HepG2 (cell line): Measurements from ENCODE around the gene HMX1. TPM values are rescaled to one million over a fixed set of nuclear protein-coding genes. Genes with fewer than 3 reads are reported as not detected.

Experiments
- ATAC-seq: fragments of 200-7000 bp; cut with Tn5 transposase; 3 replicates; pipeline ENCODE4 v1.9.1; 2020; ENCODE audit warnings: mild to moderate bottlenecking, moderate library complexity
- BruUV-seq: library from RNA; stranded (reverse); fragments of 400-500 nt; replicated peaks from 2 replicates; lab custom pipeline; 2021; lab: Mats Ljungman, UMichigan
- CTCF ChIA-PET: fragments of 300-600 bp; formaldehyde crosslinking; extraction: SDS; loops from one replicate; lab custom pipeline; 2021; ENCODE audit warnings: low total read pairs, inconsistent platforms, low intra/inter-chr PET ratio; lab: Yijun Ruan, JAX
- POLR2A ChIA-PET: fragments of 350-600 bp; sonication (Branson Sonifier 250); formaldehyde crosslinking; loops from one replicate; lab custom pipeline; 2020; ENCODE audit warnings: antibody characterized with exemption, inconsistent platforms; lab: Yijun Ruan, JAX
- DNase-seq: peaks from one replicate; pipeline ENCODE4 v3.0.0-alpha.2; 2015; ENCODE audit warnings: low spot score
- FAIRE-seq: peaks from 3 replicates; lab custom pipeline; 2011; peaks lifted over from hg19 to GRCh38; lab: Jason Lieb, UNC
- H2AFZ ChIP-seq: one replicate; pipeline ENCODE4 v1.6.1; 2011; ENCODE audit warnings: low read length, inconsistent platforms
- H3K27ac ChIP-seq: fragments of 300-600 bp; 3 replicates; pipeline ENCODE4 v1.8.0; 2011; ENCODE audit warnings: mixed run types, mild to moderate bottlenecking, mixed read lengths, low read length, inconsistent platforms; ENCODE audit not compliant: insufficient read depth; ENCODE audit errors: extremely low read length
- H3K27me3 ChIP-seq, 2 experiments: fragments of 200-600 bp in 1 of 2; 2 replicates in 1 of 2; 3 replicates in 1 of 2; pipeline versions ENCODE4 v1.6.0 to v1.8.0; 2011; ENCODE audit warnings: low read length in 2 of 2, mild to moderate bottlenecking in 2 of 2, moderate library complexity in 2 of 2, inconsistent platforms in 1 of 2; ENCODE audit not compliant: insufficient read depth in 2 of 2, control insufficient read depth in 1 of 2
- H3K36me3 ChIP-seq, 2 experiments: fragments of 200-600 bp in 1 of 2; replicated peaks in 1 of 2; 2 replicates in 1 of 2; 3 replicates in 1 of 2; pipeline versions ENCODE4 v1.5.1 to v1.8.0; 2011; ENCODE audit warnings: low read length in 2 of 2, inconsistent platforms in 1 of 2; ENCODE audit not compliant: insufficient read depth in 2 of 2, control insufficient read depth in 1 of 2
- H3K4me1 ChIP-seq: 2 replicates; pipeline ENCODE4 v1.5.1; 2012; ENCODE audit warnings: low read length, inconsistent platforms; ENCODE audit not compliant: insufficient read depth
- H3K4me2 ChIP-seq: 2 replicates; pipeline ENCODE4 v1.6.0; 2011; ENCODE audit warnings: low read depth, low read length, inconsistent platforms
- H3K4me3 ChIP-seq, 3 experiments: fragments of 200-600 bp in 1 of 3; sonication (generic), shearing (Covaris generic) in 1 of 3; replicated peaks in 1 of 3; 2 replicates each; pipeline ENCODE4 v1.5.1; 2011 to 2016; ENCODE audit warnings: low read length in 3 of 3, inconsistent platforms in 2 of 3, low read depth in 2 of 3, mild to moderate bottlenecking in 2 of 3, control low read depth in 1 of 3, mixed read lengths in 1 of 3; ENCODE audit not compliant: insufficient read depth in 1 of 3
- H3K79me2 ChIP-seq: one replicate; pipeline ENCODE4 v1.6.1; 2011; ENCODE audit warnings: low read length, inconsistent platforms; ENCODE audit not compliant: insufficient read depth
- H3K9ac ChIP-seq: 2 replicates; pipeline ENCODE4 v1.6.0; 2011; ENCODE audit warnings: mild to moderate bottlenecking, low read depth, low read length, inconsistent platforms; ENCODE audit not compliant: insufficient read depth
- H3K9me3 ChIP-seq: 2 replicates; pipeline ENCODE4 v1.5.1; 2012; ENCODE audit warnings: mild to moderate bottlenecking, low read length
- H4K20me1 ChIP-seq: 2 replicates; pipeline ENCODE4 v1.6.0; 2011; ENCODE audit warnings: inconsistent platforms, mild to moderate bottlenecking, low read length, moderate library complexity; ENCODE audit not compliant: insufficient read depth
- BRF2 ChIP-seq: sonication (generic); formaldehyde crosslinking; IDR thresholded peaks from 2 replicates; pipeline ENCODE4 v1.8.1; 2022; ENCODE audit warnings: mild to moderate bottlenecking, missing genetic modification reagents
- CENPBD1 ChIP-seq: sonication (generic); formaldehyde crosslinking; IDR thresholded peaks from 2 replicates; pipeline ENCODE4 v1.8.0; 2022; ENCODE audit warnings: missing genetic modification reagents, low read depth, mild to moderate bottlenecking, borderline replicate concordance
- CTCF ChIP-seq: sonication (generic); formaldehyde crosslinking; IDR thresholded peaks from 2 replicates; pipeline ENCODE4 v1.5.0; 2020; ENCODE audit warnings: mild to moderate bottlenecking, missing genetic modification reagents, moderate library complexity
- E2F5 ChIP-seq: sonication (generic); formaldehyde crosslinking; conservative IDR thresholded peaks from 2 replicates; pipeline ENCODE4 v1.4.0; 2020; ENCODE audit warnings: missing genetic modification reagents
- GZF1 ChIP-seq: sonication (generic); formaldehyde crosslinking; IDR thresholded peaks from 2 replicates; pipeline ENCODE4 v1.5.1; 2020; ENCODE audit warnings: mild to moderate bottlenecking, missing genetic modification reagents
- NFE2L2 ChIP-seq: fragments of 150-350 bp; IDR thresholded peaks from 2 replicates; pipeline ENCODE4 v1.6.1; 2014; ENCODE audit warnings: low read length
- TAF15 ChIP-seq: fragments of 200-400 bp; formaldehyde crosslinking; IDR thresholded peaks from one replicate; pipeline ENCODE4 v1.6.1; 2018; ENCODE audit warnings: mild to moderate bottlenecking, low read depth, low read length; ENCODE audit not compliant: poor library complexity, severe bottlenecking
- WGBS: methylation state at CpG from one replicate; pipeline ENCODE4 v1.1.6; 2017; ENCODE audit warnings: low lambda C conversion rate; 5-methylcytosine and 5-hydroxymethylcytosine counted together
- in situ Hi-C: cut with HindIII; loops from 2 replicates; pipeline ENCODE4 v1.10.0; 2017; ENCODE audit warnings: low pct_unique_long_range_greater_than_20kb; ENCODE audit not compliant: extremely low pct_ligation_motif_present
- intact Hi-C: fragments of 100-400 bp; cut with micrococcal nuclease; formaldehyde crosslinking; loops from one replicate; pipeline ENCODE4 v1.10.0; 2022; ENCODE audit not compliant: unreplicated experiment
- polyA plus RNA-seq, 8 experiments: library from polyadenylated mRNA; depleted of rRNA in 3 of 8; stranded (reverse) in 7 of 8; unstranded in 1 of 8; fragments of >200 nt; fragmentation: Illumina TruSeq in 4 of 8; extraction: Trizol in 4 of 8; gene quantifications; 2 replicates each; pipeline versions ENCODE4 v1.2.1 to v1.2.3, GENCODE V29; 2011 to 2016; ENCODE audit warnings: low read depth in 4 of 8, missing spikeins in 1 of 8, mixed read lengths in 1 of 8; ENCODE audit not compliant: insufficient read depth in 1 of 8
- total RNA-seq, 5 experiments: library from RNA; depleted of rRNA; stranded (reverse); fragments of >200 nt; fragmentation: Illumina TruSeq; extraction: Trizol; gene quantifications; 2 replicates each; pipeline ENCODE4 v1.2.3, GENCODE V29; 2016; ENCODE audit warnings: low read depth in 1 of 5

Gene HMX1
- total and polyA plus RNA-seq, 2 of the 13 experiments (the other 11 are each of a cell fraction or from before 2014, with no cell fraction given): not detected

- TF ChIP-seq TAF15 (no peak), CTCF (CRISPR knock-in tag) (peak; percentile 15; the same call in 1 of the 2 replicates)
- in situ Hi-C loops (no loop called here), intact Hi-C loops (no loop called here)
- Histone ChIP-seq H3K79me2 (no peaks in the 10 kb centered on the region), H3K36me3 (no peaks in the 10 kb centered on the region), H3K4me3 (no peak overlapping the region), H4K20me1 (no peaks in the 10 kb centered on the region), H3K27me3 (peaks cover 15 to 89% of the 10 kb centered on the region in 2 experiments; a peak in 4 of 5 replicates), H3K4me1 (no peaks in the 10 kb centered on the region), H3K27ac (no peak overlapping the region), H2AFZ (no peak overlapping the region), H3K4me2 (no peak overlapping the region), H3K9me3 (no peaks in the 10 kb centered on the region), H3K9ac (no peak overlapping the region)
- no TSS peak for BruUV-seq
- FAIRE-seq (no peak), ATAC-seq (peak; percentile 55), DNase-seq (no peak)
- ChIA-PET POLR2A (no interaction called here), CTCF (no interaction called here)
- WGBS: 3% methylated on average over 7 of the region's 9 CpGs
These were observed 15.8 kb downstream of the HMX1 start for GRCh38 chr4:8855818-8856245.

GRCh38 chr4:8854931-8855330 is 16.7 kb downstream of the HMX1 start:
- H3K27me3 ChIP-seq: peaks cover 15 to 85% of the 10 kb centered on the region in 2 experiments; a peak in 4 of 5 replicates
- no peaks in the 10 kb centered on the region for H3K36me3 ChIP-seq

More at GRCh38 chr4:8854931-8855330, 16.7 kb downstream of the HMX1 start:
- Histone ChIP-seq H2AFZ (no peak overlapping the region), H3K4me1 (no peaks in the 10 kb centered on the region), H3K4me2 (no peak overlapping the region), H3K27ac (no peak overlapping the region), H3K9me3 (no peaks in the 10 kb centered on the region), H3K79me2 (no peaks in the 10 kb centered on the region), H3K4me3 (no peak overlapping the region), H3K9ac (no peak overlapping the region), H4K20me1 (no peaks in the 10 kb centered on the region)
- intact Hi-C loops (no loop called here), in situ Hi-C loops (no loop called here)
- BruUV-seq: no TSS peak
- no peak for FAIRE-seq
- ChIA-PET POLR2A (no interaction called here), CTCF (no interaction called here)
- ATAC-seq: no peak
- 16% methylated on average over 10 of the region's 10 CpGs for WGBS
- no peak for DNase-seq
- TF ChIP-seq NFE2L2 (no peak), BRF2 (CRISPR knock-in tag) (no peak), CENPBD1 (CRISPR knock-in tag) (no peak), E2F5 (CRISPR knock-in tag) (no peak), GZF1 (CRISPR knock-in tag) (no peak)
